HG03558 (cell line): ENCODE measurements around the gene RPP30.

ENCODE experiments used
- ATAC-seq: cut with Tn5 transposase; IDR thresholded peaks from one replicate; pipeline ENCODE4 v1.9.1; 2021; ENCODE audit warnings: moderate number of reproducible peaks; ENCODE audit not compliant: unreplicated experiment; ENCODE audit errors: extremely low read depth

RPP30 gene

DNA sequence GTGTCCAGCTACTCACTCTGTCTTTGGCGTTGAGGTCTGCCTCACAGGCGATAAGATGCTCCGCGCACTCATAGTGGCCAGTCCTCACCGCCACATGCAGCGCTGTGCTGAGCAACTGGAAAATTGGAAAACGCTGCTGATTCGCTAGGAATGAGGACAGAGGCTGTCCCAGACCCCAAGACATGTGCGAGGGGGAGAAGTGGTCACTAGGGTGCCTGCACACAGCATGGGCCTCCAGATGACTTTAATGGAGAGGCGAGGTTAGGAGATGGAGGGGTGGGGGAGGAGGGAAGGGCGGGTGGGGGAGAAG, 43.9 kb downstream of the RPP30 start:
- no peak for ATAC-seq

- ATAC-seq = no peak
Observed at GRCh38 chr10:90916392-90917237, 44.8 kb downstream of the RPP30 start.

- ATAC-seq = no peak
Observed at GRCh38 chr10:90917238-90917967, 45.6 kb downstream of the RPP30 start.

- no peak for ATAC-seq
Observed at GRCh38 chr10:90917968-90918318, 46.2 kb downstream of the RPP30 start.

DNA sequence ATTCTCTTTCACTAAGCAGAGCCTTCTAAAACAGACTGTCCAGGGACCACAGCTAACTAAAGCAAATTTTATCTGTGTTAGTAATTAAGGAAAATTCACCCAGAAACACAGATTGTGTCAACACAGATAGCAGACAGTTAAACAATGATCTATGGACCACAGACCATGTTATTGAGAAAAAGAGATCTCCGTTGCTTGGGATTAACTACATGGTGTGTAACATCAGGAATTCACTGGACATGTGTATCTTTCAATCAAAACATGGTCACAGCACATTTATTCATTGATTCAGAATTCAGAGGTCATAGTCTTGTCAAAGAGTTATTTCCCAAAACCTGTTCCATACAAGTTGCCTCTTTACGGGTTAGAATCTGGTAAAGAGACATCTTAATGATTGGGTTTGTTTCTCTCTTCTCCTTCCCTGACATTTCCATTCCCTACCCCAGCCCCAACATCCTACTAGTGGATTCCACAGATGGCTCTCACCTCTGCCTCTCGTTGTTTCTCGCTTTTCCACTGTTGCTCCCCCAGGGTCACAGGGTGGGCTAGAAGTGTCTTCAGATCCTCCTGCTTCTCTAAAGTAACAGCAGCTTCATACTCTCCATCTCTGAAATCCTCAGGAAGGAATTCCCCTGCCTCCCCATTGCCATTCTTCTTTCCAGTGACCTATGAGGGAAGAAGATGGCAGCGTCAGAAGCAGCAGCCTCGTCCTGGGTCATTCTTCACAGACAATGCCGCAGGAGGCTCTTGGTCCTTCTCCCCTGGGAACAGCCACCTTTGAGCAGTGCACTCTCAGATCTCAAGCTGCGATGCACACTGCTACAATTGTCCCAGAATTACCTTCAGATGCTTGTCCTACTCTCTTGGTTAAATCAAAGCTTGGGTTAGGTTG, 48.2 kb downstream of the RPP30 start:
- ATAC-seq = no peak

DNA sequence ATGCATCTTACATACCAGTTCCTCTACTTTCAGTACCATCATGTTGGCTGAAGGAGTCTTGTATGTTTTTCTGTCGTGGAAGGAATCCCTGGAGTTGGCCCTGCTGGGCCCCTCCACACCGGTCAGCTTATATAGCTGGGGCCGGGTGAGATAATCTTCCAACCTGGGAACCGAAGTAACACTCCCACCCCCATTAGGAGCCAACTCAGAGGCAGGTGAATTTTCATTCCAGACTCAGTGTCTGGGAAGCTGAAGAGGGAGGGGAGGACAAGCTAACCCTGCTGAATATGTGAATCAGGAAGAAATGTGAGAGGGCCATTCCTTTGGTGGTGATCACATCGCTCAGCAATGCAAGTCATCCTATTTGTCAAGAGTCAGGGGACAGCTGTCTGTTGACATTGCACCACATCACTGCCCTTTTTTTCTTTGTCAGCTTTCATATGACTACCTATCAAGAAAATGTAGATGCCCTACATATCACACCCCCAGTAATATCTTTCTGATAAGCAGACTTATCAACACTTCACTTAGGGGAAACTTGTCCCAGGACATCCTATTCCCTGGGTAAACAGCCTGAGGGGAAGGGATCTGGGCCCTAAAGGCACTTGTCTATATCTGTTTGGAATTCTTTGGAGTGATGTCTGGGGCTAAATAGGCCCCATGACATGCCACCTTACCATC, 49.4 kb downstream of the RPP30 start, which contains the start of gene ANKRD1:
Gene ANKRD1, minus strand, starts transcription at position 102 of the 681 bp plus-strand sequence. Its CDS starts 60 bp downstream, at position 42.
- ATAC-seq = no peak

DNA sequence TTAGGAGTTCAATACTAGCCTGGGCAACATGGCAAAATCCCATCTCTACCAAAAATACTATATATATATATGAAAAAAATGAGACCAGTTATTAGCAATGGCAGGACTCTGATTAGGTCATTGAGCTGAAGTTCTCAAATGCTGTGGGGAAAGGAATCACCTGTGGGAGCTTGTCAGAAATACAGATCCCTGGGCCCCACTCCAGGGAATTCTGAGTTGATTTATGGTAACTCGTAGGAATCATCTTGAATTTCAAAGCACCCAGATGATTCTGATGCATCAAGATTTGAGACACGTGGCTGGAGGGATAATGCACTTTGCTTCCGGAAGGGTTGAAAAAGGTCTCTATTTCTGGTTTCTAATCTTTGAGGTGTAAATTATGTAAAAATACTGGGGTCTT, 50.1 kb downstream of the RPP30 start:
- no peak for ATAC-seq

DNA sequence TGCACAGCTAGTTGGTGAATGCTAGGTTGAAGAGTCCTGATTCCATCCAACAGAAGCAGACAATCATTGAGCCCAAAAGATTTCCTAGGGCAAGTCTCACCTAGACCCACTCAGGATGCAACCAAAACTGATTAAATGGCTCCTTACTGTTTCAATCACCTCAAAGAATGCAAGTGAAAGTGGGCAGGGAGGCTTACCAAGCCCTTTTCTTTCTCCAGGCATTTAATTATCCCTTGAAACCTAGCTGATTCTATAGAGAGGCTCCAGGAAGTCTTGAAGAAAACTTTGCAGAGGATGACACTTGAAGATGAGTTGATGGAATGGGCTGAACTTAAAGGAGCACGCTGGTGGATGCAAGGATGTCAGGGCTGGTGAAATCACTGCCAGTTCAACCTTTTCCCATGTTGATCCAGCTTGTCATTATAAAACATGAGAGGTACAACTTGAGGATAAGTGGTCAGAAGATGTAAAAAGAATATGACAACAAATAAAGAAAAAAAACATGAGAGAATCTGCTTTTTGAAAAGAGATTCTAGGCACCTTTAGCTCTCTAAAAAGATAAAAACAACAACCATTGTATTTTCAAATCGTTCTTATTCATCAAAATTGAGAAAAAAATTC, 51.4 kb downstream of the RPP30 start:
- no peak for ATAC-seq

DNA sequence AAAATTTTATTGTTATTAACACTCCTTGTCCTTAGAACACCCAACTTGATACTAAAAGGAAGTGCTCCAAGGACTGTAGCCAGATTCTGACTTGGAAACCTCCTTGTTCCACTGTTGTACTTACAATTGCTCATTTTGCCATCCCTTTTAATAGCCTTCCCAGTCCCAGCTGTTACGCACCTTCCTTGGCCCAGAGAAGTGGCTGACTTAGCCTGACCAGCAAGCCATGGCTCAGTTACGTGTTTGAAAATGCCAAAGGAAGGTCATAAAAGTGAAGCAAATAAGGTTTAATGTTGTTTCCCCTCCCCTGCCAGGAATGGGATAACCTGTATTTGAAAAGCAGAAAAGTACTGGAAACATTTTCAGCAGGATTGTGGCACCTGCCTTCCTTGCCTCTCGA, 52.8 kb downstream of the RPP30 start:
- ATAC-seq = no peak

- ATAC-seq = no peak
Observed at GRCh38 chr10:90925079-90926029, 53.6 kb downstream of the RPP30 start.

DNA sequence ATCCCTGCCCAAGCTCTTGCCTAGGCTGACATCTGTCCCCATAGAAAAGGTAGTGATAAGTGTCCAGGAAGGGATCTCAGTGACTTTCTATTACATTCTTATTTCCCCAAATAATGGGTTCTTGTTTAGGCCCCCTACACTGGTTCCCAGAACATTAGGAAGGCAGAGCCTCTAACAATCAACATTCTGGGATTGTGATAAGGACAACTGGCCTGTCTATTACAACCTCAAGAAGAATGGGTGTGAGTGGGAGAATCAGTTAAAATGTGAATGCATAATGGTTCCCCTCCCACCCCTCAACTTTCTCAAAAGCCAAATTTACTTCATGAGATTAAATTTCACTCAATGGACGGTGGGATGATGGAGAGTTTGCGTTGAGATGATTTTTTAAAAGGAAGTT, 55.5 kb downstream of the RPP30 start:
- ATAC-seq = no peak

DNA sequence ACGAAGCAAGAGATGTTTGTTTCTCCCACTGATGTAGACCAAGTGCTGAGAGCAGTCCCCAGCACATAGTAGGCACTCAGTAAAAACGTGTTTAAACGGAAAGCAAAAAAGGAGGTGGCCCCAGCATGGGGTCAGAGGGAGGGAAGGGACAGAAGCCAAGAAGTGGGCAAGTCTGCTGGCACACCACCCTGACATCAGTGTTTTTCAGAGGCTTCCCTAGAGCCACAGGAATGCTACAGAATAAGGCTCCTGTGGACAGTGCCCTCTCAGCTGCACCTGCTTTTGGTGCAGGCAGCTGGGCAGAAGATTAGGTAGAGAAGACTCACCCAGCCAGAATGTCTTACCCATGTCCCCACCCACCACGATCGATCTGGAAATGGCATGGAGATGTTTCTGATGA, 57.4 kb downstream of the RPP30 start:
- ATAC-seq = no peak

GRCh38 chr10:90930070-90930837, 58.5 kb downstream of the RPP30 start:
- no peak for ATAC-seq

DNA sequence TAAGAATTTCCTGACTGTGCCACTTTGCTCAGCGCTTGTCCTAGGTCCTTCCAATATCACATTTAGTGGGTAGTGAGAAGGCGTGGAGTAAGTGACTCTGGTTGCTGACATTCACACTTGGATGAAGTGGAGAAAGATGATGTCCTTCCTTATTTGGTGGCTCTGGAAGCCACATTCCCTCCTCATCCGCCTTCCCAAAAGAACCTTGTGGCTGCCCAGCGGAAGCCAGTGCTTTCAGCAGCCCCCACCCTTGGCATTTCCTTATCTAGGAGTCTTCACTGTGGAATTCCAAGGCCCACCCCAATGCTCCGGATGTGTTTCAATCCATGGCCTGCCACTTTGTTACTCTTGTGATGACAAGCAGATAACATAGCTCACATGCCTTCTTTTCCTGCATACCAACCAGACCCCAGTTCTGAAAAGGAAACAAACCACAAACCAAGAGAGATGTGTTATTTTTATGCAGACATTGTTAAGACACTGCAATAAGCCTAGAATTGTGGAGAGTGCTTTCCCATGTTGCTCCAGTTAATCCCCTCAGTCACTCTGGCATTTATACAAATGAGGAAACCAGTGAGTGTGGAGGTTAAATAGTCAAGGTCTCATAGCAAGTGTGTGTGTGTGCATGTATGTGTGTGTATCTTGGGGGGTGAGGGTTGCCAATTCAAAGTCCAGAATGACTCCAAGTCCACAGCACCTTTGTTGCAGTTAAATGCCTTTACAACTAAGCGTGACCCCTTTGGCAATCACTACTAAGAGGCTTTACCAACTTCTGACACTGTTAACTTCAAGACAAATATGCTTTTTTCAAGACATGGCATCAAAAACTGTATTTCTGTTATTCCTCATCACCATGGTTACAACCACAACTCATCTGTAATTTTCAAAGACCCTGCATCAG, 59.4 kb downstream of the RPP30 start:
- ATAC-seq = no peak

GRCh38 chr10:90935581-90936275, 64.0 kb downstream of the RPP30 start:
- ATAC-seq = no peak

- ATAC-seq = no peak
Observed at GRCh38 chr10:90936276-90936659, 64.5 kb downstream of the RPP30 start.
